CD1c-positive myeloid dendritic cell (primary cell): ENCODE measurements around the gene OGT.
"Not testable (repeated sequence)": the region's sequence is repeated elsewhere in the genome, so short reads cannot be mapped to it uniquely, and the experiment has no call there.

ENCODE experiments used
- DNase-seq: peaks from one replicate; pipeline ENCODE4 v3.0.0-alpha.2; 2016; ENCODE audit errors: extremely low spot score

Gene OGT

DNA sequence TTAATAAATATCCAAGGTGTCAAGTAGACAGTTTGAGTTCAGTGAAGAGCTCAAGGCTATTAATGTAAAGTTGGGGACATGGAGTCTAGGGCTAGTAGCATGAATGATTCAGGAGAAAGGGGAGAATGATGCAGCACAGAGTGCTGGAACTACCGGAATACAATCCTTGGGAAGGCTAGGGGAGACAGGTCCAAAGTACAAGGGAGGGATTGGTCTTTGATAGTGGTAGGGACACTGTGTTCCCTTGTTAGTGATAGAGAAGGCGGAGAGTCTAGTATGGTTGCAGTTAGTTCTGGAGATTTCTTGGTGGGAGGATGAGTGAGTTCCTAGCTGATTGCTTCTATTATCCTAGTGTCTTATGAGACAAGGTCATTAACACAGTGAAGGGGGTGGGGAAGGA, 54.0 kb downstream of the OGT start:
- DNase-seq: no peak

DNA sequence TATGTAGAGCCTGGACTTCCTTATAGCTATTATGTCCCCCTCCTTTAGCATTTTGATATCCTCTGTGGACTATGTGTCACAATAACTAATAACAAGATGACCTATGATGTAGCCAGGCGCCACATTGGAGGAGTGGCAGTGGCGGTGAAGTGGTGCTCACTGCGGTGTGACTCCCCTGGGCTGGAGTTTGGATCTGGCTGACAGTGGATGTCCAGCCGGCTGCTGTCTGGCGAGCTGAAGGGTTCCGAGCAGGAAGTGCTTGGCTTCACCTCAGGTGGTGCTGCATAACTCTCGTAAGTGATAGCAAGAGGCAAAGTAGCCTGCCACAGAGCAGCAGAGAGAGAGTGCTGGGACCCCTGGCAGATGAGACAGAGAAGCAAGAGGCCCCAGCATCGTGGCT, 60.3 kb downstream of the OGT start:
- DNase-seq: not testable (repeated sequence)

DNA sequence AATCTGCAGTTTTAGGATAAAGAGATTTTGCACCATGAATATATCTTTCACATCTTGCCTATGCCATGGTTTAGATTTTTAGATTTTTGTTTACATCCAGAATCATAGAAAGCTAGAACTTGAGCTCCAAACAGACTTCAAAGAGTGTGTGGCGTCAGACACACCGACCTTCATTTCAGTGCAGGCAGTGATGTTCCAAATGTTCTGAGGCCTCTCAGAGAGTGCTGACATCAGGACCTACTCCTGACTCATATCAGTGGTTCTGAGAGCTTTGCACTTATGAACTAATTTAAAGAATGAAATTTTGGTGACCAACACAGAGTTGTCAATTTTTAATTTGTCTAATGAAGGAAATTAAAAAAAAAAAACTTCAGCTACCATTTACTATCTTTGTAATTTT, 67.1 kb downstream of the OGT start:
- DNase-seq: no peak

DNA sequence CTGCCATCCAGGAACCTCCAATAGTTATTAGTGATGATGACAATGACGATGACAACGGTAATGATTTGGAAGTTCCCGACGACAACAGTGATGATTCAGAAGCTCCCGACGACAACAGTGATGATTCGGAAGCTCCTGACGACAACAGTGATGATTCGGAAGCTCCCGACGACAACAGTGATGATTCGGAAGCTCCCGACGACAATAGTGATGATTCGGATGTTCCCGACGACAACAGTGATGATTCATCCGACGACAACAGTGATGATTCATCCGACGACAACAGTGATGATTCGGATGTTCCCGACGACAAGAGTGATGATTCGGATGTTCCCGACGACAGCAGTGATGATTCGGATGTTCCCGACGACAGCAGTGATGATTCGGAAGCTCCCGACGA, 70.7 kb downstream of the OGT start:
- DNase-seq: no peak

DNA sequence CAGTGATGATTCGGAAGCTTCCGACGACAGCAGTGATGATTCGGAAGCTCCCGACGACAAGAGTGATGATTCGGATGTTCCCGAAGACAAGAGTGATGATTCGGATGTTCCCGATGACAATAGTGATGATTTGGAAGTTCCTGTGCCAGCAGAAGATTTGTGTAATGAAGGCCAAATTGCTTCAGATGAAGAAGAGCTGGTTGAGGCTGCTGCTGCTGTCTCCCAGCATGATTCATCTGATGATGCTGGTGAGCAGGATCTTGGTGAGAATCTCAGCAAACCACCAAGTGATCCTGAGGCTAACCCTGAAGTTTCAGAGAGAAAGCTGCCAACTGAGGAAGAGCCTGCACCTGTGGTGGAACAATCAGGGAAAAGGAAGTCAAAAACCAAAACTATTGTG, 71.2 kb downstream of the OGT start:
- no peak for DNase-seq

DNA sequence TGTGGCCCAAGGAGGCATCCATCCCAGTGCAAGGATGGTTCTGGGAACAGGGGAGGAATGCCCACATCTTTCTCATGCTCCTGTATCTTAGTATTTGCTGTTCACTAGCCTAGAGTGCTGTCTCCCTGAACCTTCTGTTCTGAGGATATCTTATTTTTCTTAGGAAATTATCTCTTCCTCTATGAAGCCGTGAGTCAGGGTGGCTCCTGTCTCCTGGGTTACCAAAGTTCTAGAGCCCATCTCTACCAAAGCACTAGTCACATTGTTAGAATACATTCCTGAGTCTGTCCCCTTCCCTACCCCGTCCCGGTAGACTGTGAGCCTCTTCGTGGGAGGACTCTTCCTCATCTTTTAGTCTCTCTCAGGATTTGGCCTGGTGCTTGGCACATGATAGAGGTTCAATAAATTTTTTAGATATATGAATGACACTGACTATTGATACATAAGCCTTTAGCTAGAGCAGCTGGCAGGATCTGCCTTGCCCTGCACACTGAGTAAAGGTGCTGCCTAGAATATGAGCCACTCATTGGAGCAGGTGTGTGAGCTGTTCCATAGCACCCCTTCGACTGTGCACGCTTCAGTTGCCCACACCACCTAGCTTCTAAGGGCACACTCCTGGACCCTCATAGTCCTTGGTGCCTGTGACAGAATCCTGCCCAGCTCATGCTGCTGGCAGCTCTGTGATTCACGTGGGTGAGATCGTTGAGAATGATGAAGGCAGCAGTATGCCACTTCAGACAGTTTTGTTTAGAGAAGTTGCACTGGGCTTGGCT, 72.1 kb downstream of the OGT start:
- DNase-seq: no peak

DNA sequence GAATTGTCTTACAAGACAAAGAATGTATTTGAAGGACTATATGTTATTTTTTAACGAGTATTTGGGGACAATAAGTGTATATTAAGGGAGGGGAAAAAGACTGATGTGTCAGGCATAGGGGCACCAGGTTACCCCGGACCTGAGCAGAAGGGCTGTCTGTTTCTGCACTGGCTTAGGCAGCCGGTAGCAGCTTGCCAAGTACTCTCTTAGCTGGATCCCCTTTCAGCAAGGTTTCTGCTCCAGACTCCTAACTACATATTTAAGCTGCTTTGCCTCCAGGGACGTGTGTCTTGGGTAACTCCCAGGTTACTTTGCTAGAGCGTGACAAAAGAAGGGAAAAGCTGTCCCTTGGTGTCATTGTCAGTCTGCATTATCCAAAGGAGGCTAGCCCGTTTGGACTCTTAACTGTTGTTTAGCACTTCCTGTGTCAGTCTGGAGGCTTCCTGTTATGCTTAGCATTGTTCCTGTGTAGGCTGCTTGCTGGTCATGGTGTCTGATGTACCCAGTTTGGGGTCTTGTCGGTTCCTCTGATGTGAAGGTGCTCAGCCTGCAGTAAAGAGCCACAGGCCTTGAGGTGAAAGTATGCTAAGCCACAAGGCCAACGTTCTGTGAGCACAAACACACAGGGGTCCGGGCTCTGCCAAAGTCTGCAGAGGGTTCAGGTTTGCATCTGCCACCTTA, 73.8 kb downstream of the OGT start:
- DNase-seq: no peak

DNA sequence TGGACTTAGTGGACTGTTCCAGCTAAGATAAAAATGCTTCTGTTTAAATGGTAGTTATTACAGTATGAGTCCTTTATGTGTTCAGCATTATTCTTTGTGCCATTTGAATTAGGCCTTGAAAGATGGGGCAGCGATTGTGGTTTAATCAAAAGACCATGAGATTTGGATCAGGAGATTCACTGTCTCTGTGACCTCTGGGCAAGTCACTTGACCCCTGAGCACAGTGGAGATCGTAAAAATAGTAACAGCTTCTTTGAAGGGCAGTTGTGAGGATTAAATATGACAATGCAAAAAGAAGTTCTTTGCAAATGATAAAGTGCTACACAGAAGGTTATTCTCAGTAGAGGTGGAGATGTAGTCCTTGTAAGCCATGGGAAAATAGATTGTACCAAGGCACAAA, 74.6 kb downstream of the OGT start:
- no peak for DNase-seq

DNA sequence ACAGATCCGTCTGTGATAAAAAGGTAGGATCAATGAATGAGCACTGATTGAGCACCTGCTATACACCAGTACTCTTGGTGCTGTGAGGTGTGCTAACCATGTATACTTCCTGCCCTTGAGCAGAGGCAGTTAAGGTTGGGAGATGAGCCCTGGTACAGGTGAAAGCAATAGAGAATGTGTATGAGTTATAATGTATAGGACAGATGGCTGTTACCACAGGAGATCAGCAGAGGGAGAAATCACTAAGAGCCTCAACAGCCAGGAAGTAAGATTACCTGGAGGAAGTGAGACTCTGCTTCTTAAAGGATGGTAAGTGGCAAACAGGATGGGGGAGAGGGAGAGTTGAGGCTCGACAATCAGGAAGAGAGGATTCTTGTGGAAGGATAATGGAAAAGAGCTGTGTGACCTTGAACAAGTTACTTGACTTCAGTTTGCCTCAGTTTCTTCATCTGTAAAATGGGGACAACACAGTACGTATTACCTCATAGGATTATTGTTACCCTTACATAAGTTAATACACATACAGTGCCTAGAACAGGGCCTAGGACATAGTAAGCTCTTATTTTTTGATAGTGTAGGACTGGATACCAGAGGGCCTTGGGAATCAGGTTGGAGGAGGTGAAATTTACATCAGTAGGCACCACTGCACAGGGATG, 76.3 kb downstream of the OGT start:
- DNase-seq: no peak

DNA sequence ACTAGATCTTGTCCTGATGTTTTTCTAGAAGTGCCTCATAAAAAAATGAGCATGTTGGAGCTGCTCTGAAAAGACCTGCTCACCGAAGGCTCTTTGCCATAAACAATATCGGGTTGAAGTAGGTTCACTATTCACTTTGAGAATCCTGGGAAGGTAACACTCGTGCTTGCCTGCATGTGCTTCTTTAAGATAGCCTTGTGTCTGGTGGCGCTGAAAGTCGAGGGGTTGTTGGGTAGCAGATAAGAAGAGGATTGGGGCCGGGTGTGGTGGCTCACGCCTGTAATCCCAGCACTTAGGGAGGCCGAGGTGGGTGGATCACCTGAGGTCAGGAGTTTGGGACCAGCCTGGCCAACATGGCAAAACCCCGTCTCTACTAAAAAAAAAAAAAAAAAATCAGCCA, 78.8 kb downstream of the OGT start:
- not testable (repeated sequence) for DNase-seq

DNA sequence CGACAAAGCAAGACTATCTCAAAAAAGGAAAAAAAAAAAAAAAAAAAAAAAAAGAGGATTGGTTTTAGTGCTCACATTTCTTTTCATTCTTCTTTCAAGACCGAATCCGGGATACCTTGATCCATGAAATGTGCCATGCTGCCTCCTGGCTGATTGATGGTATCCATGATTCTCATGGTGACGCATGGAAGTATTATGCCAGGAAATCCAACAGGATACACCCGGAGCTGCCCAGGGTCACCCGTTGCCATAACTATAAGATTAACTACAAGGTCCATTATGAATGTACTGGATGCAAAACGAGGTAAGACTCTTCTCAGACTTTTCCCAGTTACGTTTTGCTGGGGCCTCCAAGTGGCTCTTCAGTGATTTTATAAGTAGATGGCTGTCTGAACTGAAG, 79.4 kb downstream of the OGT start:
- no peak for DNase-seq

DNA sequence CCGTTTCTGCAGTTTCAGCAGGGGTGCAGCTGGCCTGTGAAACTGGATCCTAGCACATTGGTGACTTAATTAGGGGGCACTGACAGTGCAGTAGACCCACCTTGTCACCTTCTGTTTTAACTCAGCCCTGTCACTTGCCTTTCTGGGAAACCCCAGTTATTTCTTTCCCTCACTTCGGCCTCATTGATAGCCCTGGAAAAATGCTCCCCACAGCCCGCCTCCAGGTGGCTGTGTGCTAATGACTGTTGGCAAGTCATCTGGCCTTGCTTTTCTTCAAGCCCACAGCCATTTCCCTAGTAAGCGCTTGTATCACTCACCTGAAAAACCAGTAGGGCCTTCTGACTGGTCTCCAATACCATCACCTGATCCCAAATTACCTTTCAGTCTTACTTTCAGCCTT, 82.2 kb downstream of the OGT start:
- DNase-seq: no peak

DNA sequence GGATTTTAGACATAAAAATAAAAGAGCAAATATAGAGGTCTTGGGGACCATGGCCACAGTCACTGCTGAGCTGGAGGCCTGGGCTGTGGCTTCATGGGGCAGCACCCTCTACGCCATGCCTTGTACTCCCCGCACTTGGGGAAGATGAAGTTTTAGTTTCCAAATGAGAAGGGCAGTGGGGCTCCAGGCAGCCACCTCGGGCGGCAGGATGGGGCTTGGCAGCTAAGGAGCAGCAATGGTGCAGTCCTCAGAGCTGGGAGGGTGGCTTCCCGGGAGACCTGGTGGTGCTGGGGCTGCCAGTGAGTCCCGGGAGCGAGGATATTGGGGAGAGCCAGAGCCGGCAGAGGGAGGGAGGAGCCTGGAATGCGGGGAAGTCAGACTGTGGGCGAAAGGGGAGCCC, 83.0 kb downstream of the OGT start:
- no peak for DNase-seq

DNA sequence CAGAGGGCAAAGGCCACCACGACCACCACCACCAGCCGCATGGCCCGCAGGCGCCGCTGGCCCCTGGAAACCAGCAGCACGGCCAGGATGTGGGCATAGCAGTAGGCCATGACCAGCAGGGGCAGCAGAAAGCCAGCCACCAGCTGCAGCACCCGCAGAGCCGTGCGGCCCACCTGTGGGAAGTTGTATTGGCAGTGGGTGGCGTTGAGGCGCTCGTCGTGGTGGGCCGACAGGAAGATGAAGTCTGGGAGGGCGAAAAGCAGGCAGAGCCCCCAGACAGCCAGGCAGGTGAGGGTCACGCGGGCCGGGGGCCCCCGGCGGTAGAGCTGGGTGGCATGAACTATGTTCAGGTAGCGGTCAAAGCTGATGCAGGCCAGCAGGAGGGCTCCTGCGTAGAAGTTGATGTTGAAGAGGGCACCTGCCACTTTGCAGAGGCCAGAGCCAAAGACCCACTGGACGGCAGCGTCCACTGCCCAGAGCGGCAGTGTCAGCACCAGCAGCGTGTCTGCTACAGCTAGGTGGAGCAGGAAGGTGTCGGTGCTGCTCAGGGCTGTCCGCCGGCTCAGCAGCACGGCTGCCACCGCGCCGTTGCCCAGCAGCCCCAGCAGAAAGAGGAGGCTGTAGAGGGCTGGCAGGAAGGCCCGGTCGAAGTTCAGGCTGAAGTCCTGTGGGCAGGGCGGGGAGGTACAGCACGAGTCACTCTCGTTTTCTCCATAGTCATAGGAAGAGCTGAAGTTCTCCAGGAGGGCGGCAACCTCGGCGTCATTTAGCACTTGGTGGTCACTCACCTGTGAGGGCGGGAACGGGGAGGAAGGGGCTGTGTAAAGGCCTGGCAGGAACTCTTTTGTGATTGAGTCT, 84.0 kb downstream of the OGT start:
- no peak for DNase-seq

DNA sequence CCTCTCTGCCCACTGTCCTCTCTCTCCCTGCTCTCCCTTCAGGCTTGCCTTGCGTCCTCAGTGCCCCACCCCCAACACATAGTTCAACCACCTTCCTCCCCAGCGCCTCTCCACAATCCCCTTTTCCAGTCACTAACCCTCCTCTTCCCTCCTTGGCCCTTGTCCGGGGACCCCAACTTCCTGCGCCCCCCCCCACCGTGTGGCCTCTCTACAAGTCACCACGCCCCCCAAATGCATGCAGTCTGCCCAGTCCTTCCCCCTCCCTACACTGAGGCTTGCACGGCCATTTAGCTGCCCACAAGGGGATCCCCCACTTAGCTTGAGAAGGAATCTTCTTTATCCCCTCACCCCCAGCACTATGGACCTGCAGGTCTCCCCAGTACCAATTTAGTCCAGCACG, 84.8 kb downstream of the OGT start:
- no peak for DNase-seq

DNA sequence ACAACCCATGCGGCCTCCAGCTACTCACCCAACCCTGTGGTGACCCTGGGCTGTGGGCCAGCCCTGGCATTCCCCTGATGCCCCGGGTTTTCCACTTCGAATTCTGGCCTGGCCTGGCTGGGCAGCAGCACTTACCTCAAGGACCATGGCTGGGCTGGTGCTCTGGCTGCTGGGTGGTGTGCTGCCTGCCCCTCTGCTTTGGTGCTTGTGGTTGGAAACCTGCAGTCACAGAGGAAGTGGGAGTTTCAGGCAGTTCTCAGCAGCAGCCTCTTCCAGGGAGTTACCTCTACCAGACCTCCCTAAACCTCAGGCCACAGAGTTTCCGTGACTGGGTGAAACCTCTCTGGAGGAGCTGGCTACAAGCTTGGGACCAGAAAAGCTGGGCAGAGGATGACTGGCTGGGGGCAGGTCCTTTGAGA, 85.4 kb downstream of the OGT start, which contains the start of gene CXCR3:
Gene CXCR3, minus strand, starts transcription at position 209 of the 419 bp plus-strand sequence. Its CDS starts 62 bp downstream, at position 147.
- DNase-seq: peak; percentile 47

DNA sequence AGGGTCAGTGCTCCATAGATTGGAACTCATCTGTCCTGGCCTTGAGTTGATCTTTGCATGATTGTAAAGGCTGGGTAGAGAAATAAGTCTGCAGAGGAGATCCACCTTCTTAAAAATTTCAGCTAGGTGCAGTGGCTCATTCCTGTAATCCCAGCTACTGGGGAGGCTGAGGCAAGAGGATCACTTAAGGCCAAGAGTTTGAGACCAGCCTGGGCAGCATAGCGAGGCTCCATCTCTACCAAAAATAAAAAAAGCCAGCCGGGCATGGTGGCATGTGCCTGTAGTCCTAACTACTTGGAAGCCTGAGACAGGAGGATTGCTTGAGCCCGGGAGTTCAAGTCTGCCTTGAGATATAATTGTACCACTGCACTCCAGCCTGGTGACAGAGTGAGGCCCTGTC, 85.9 kb downstream of the OGT start:
- no peak for DNase-seq

DNA sequence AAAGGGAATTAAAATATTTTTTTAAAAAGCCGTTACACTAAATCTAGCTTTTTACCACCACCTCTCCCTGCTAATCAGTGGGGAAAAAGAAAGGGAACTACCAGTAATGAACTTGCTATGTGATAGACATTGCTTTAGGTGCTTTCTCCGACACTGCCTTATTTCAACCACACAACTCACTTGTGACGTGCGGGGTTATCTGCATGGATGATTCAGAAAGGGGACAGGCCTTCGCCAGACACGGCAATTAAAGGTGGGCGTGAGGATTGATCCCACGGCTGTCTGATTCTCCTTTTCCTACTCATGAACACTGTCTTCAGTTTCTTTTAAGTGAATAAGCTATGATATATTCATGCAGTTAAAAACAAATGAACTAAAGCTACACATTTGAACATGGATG, 86.3 kb downstream of the OGT start:
- peak; percentile 10 for DNase-seq

DNA sequence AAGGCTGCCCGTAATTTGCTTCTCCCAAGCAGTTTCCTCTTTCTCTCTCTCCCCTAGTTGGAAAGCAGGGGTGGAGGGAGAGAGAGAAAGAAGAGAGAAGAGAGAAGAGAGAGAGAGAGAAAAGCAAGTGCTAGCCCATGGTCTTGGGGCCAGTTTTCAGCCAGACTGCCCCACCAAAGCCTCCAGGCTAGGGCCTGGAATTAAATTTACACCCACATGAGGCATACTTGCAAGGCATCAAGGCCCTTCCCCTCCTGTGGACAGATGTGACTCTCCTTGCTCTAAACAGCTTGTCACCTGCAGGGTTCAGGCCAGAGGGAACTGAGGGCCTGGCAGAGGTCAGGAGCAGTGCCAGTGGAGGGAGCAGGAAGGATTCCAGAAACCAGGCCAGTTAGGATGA, 87.1 kb downstream of the OGT start:
- DNase-seq: no peak

DNA sequence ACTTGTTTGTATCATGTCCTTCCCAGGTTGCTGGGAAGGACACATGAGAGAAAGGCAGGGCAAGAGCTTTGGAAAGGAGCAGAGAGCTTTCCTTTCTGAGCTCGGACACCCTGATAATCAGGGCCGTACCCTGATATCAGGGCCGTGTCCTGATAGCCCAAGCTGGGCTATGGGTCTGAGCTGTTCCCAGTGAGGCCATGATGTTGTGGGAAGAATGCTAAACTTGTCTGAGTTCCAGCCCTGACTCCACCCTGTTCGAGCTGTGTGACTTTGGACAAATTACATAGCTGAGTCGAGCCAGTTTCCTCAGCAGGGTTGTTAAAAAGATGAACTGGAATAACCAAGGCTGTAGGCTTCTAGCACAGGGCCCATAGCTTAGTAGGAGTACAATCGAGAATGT, 88.7 kb downstream of the OGT start:
- DNase-seq: no peak

DNA sequence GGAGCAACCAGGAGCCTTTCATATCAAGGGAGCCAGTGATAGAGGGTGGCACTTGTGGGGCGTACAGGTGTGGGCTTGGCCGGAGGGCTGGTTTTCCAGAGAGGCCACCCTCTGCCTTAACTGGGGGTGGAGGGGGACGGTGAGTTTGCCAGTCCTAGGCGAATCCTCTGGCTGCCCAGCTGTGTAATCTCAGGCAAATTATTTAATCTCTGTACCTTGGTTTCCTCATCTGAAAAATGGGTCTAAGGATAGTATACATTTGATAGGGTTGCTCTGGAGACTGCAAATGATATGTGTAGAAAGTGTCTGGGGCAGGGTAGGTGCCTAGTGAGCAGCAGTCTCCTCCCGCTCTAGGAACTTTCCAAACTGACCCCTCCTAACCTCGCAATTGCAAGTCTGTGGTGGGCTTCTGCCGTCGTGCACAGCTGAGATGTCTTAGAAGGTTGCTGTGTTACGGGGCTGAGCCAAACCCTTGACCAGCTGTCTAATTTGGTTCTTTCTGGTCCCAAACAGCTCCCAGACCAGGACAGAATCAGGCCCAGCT, 89.2 kb downstream of the OGT start:
- no peak for DNase-seq
